Mesenchymal stem cell (in vitro differentiated cells and primary cell): Measurements from ENCODE around the gene SLC10A1.

ENCODE experiments used
- DNase-seq: peaks from one replicate; pipeline ENCODE4 v3.0.0-alpha.2; 2013
- H2AFZ ChIP-seq: one replicate; pipeline ENCODE4 v1.6.1; 2013; ENCODE audit warnings: low read depth, mild to moderate bottlenecking, control low read depth, inconsistent platforms, low read length, moderate library complexity
- H2AK5ac ChIP-seq: 2 replicates; pipeline ENCODE4 v1.6.1; 2013; ENCODE audit warnings: low read length, moderate library complexity, mild to moderate bottlenecking, inconsistent platforms; ENCODE audit not compliant: severe bottlenecking
- H2BK120ac ChIP-seq: one replicate; pipeline ENCODE4 v1.6.1; 2013; ENCODE audit warnings: low read depth, mild to moderate bottlenecking, inconsistent platforms, low read length, moderate library complexity
- H2BK12ac ChIP-seq, 2 experiments: one replicate each; pipeline ENCODE4 v1.6.1; 2013; ENCODE audit warnings: inconsistent platforms in 2 of 2, low read length in 2 of 2, mild to moderate bottlenecking in 2 of 2, moderate library complexity in 2 of 2, control low read depth in 1 of 2
- H2BK15ac ChIP-seq: one replicate; pipeline ENCODE4 v1.6.1; 2013; ENCODE audit warnings: mild to moderate bottlenecking, low read depth, inconsistent platforms; ENCODE audit not compliant: poor library complexity, severe bottlenecking
- H2BK5ac ChIP-seq: 2 replicates; pipeline ENCODE4 v1.6.1; 2013; ENCODE audit warnings: low read depth, mild to moderate bottlenecking, low read length, control low read depth, inconsistent platforms; ENCODE audit not compliant: poor library complexity, severe bottlenecking
- H3K14ac ChIP-seq, 2 experiments: one replicate each; pipeline ENCODE4 v1.6.1; 2013; ENCODE audit warnings: inconsistent platforms in 2 of 2, low read length in 2 of 2, control low read depth in 1 of 2, mild to moderate bottlenecking in 1 of 2, moderate library complexity in 1 of 2
- H3K18ac ChIP-seq, 2 experiments: one replicate each; pipeline ENCODE4 v1.6.1; 2013; ENCODE audit warnings: inconsistent platforms in 2 of 2, low read length in 2 of 2, control low read depth in 1 of 2, low read depth in 1 of 2, mild to moderate bottlenecking in 1 of 2
- H3K23ac ChIP-seq, 2 experiments: one replicate each; pipeline ENCODE4 v1.6.1; 2013; ENCODE audit warnings: inconsistent platforms in 2 of 2, low read length in 2 of 2, mild to moderate bottlenecking in 2 of 2, moderate library complexity in 2 of 2, control low read depth in 1 of 2
- H3K27ac ChIP-seq: 2 replicates; pipeline ENCODE4 v1.5.1; 2013; ENCODE audit warnings: mild to moderate bottlenecking, moderate library complexity, low read length, control low read depth, inconsistent platforms; ENCODE audit not compliant: poor library complexity, severe bottlenecking
- H3K27me3 ChIP-seq, 2 experiments: 2 replicates each; pipeline versions ENCODE4 v1.6.1 to v1.7.0; 2013; ENCODE audit warnings: low read length in 2 of 2, mild to moderate bottlenecking in 2 of 2, moderate library complexity in 2 of 2, control low read depth in 1 of 2, inconsistent platforms in 1 of 2; ENCODE audit not compliant: control insufficient read depth in 1 of 2, insufficient read depth in 1 of 2
- H3K36me3 ChIP-seq, 2 experiments: 2 replicates each; pipeline versions ENCODE4 v1.6.1 to v1.7.0; 2013; ENCODE audit warnings: low read length in 2 of 2, control low read depth in 1 of 2, inconsistent platforms in 1 of 2, low read depth in 1 of 2, mild to moderate bottlenecking in 1 of 2; ENCODE audit not compliant: insufficient read depth in 2 of 2, control insufficient read depth in 1 of 2
- H3K4ac ChIP-seq, 2 experiments: one replicate each; pipeline ENCODE4 v1.6.1; 2013; ENCODE audit warnings: inconsistent platforms in 2 of 2, low read length in 2 of 2, mild to moderate bottlenecking in 2 of 2, moderate library complexity in 2 of 2, control low read depth in 1 of 2, low read depth in 1 of 2
- H3K4me1 ChIP-seq: 2 replicates; pipeline ENCODE4 v1.6.1; 2013; ENCODE audit warnings: low read depth, low read length, control low read depth; ENCODE audit not compliant: control insufficient read depth, insufficient read depth
- H3K4me2 ChIP-seq: 2 replicates; pipeline ENCODE4 v1.6.1; 2013; ENCODE audit warnings: low read length, mild to moderate bottlenecking, inconsistent platforms; ENCODE audit not compliant: poor library complexity, severe bottlenecking
- H3K4me3 ChIP-seq, 2 experiments: 2 replicates each; pipeline versions ENCODE4 v1.5.1 to v1.7.0; 2013; ENCODE audit warnings: low read length in 2 of 2, mild to moderate bottlenecking in 2 of 2, control low read depth in 1 of 2, low read depth in 1 of 2; ENCODE audit not compliant: insufficient read depth in 1 of 2
- H3K79me1 ChIP-seq: replicated peaks from 2 replicates; pipeline ENCODE4 v1.6.1; 2013; ENCODE audit warnings: mild to moderate bottlenecking, control low read depth, low read length, inconsistent platforms; ENCODE audit not compliant: poor library complexity, severe bottlenecking
- H3K9ac ChIP-seq: 2 replicates; pipeline ENCODE4 v1.7.0; 2013; ENCODE audit warnings: mild to moderate bottlenecking, low read length, moderate library complexity
- H3K9me3 ChIP-seq: 2 replicates; pipeline ENCODE4 v1.7.0; 2013; ENCODE audit warnings: mild to moderate bottlenecking, low read length; ENCODE audit not compliant: control insufficient read depth
- H4K8ac ChIP-seq: one replicate; pipeline ENCODE4 v1.6.1; 2013; ENCODE audit warnings: inconsistent platforms, mild to moderate bottlenecking, low read length, moderate library complexity
- H4K91ac ChIP-seq: one replicate; pipeline ENCODE4 v1.6.1; 2013; ENCODE audit warnings: mild to moderate bottlenecking, low read length, inconsistent platforms
- WGBS: methylation state at CpG from one replicate; pipeline ENCODE4 v1.1.7; 2013; ENCODE audit warnings: mixed read lengths; 5-methylcytosine and 5-hydroxymethylcytosine counted together

Gene SLC10A1

GRCh38 chr14:69760810-69761209 is 36.2 kb downstream of the SLC10A1 start:
- Histone ChIP-seq H3K4me2 (no peak overlapping the region), H4K8ac (no peak overlapping the region), H3K4ac (no peak overlapping the region), H3K9ac (no peak overlapping the region), H3K4me1 (no peaks in the 10 kb centered on the region), H2BK120ac (no peak overlapping the region), H3K14ac (no peak overlapping the region), H3K27ac (no peak overlapping the region), H2BK12ac (no peak overlapping the region), H3K18ac (no peak overlapping the region), H3K79me1 (peaks cover 2% of the 10 kb centered on the region), H2AFZ (no peak overlapping the region), H3K27me3 (no peaks in the 10 kb centered on the region), H3K4me3 (no peak overlapping the region), H2BK15ac (no peak overlapping the region), H3K9me3 (no peaks in the 10 kb centered on the region), H4K91ac (no peak overlapping the region), H3K36me3 (no peaks in the 10 kb centered on the region), H2AK5ac (no peak overlapping the region), H2BK5ac (no peak overlapping the region), H3K23ac (no peak overlapping the region)
- WGBS: 50% methylated on average over 1 of the region's 1 CpG
- DNase-seq: no peak

DNA sequence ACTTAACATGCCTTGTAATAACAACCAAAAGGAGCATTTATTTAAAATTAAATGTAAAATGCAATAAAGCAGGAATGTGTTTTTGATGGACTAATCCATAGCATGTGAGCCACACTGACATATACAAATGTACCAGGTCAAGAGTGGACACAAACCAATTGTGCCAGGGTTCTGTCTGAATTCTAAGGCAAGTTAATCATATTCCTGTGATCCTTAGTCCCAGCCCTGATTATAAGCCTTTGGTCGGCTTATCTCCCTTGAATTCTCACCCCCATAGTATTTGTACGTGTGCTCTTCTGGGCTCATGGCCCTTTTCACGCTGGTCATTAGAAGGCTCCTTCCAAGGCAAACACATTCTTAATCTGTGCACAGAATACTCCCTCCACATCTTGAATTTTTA is 40.7 kb downstream of the SLC10A1 start:
- Histone ChIP-seq H3K4ac (no peak overlapping the region), H3K79me1 (no peaks in the 10 kb centered on the region), H2AFZ (no peak overlapping the region), H3K4me1 (no peaks in the 10 kb centered on the region), H3K27ac (no peak overlapping the region), H4K8ac (no peak overlapping the region), H2AK5ac (no peak overlapping the region), H3K36me3 (no peaks in the 10 kb centered on the region), H2BK120ac (no peak overlapping the region), H2BK15ac (no peak overlapping the region), H2BK5ac (no peak overlapping the region), H3K14ac (no peak overlapping the region), H2BK12ac (no peak overlapping the region), H4K91ac (no peak overlapping the region), H3K23ac (no peak overlapping the region), H3K9me3 (no peaks in the 10 kb centered on the region), H3K27me3 (no peaks in the 10 kb centered on the region), H3K4me3 (no peak overlapping the region), H3K18ac (no peak overlapping the region), H3K4me2 (no peak overlapping the region), H3K9ac (no peak overlapping the region)
- no peak for DNase-seq
- 96% methylated on average over 3 of the region's 3 CpGs for whole genome bisulfite sequencing

- H3K9ac ChIP-seq: no peak overlapping the region
- H3K9me3 ChIP-seq: no peaks in the 10 kb centered on the region
- no peak overlapping the region for H2AK5ac ChIP-seq
- H2BK12ac ChIP-seq: no peak overlapping the region
- H3K4ac ChIP-seq: no peak overlapping the region
- no peak overlapping the region for H3K4me2 ChIP-seq
- H3K36me3 ChIP-seq: no peaks in the 10 kb centered on the region
- H3K14ac ChIP-seq: no peak overlapping the region
- H3K27ac ChIP-seq: no peak overlapping the region
- H3K18ac ChIP-seq: no peak overlapping the region
- H2BK5ac ChIP-seq: no peak overlapping the region
- no peaks in the 10 kb centered on the region for H3K27me3 ChIP-seq
- H2BK120ac ChIP-seq: no peak overlapping the region
- no peaks in the 10 kb centered on the region for H3K4me1 ChIP-seq
- H3K79me1 ChIP-seq: no peaks in the 10 kb centered on the region
- WGBS: 64% methylated on average over 2 of the region's 2 CpGs
- no peak overlapping the region for H3K4me3 ChIP-seq
- no peak overlapping the region for H2BK15ac ChIP-seq
- DNase-seq: no peak
- no peak overlapping the region for H4K8ac ChIP-seq
- no peak overlapping the region for H3K23ac ChIP-seq
- no peak overlapping the region for H4K91ac ChIP-seq
- no peak overlapping the region for H2AFZ ChIP-seq
These were observed 41.3 kb downstream of the SLC10A1 start for GRCh38 chr14:69755784-69756183.

GRCh38 chr14:69755296-69755695 is 41.7 kb downstream of the SLC10A1 start:
- Histone ChIP-seq H3K4me1 (peaks cover 3% of the 10 kb centered on the region), H4K91ac (no peak overlapping the region), H2BK5ac (no peak overlapping the region), H3K9ac (no peak overlapping the region), H3K27ac (no peak overlapping the region), H3K36me3 (no peaks in the 10 kb centered on the region), H3K23ac (no peak overlapping the region), H3K4ac (no peak overlapping the region), H4K8ac (no peak overlapping the region), H2BK15ac (no peak overlapping the region), H3K9me3 (no peaks in the 10 kb centered on the region), H2AK5ac (no peak overlapping the region), H2AFZ (no peak overlapping the region), H3K18ac (no peak overlapping the region), H2BK12ac (no peak overlapping the region), H3K14ac (no peak overlapping the region), H3K4me2 (no peak overlapping the region), H3K4me3 (no peak overlapping the region), H3K79me1 (no peaks in the 10 kb centered on the region), H3K27me3 (no peaks in the 10 kb centered on the region), H2BK120ac (no peak overlapping the region)
- DNase-seq: no peak
